8988T (cell line): ENCODE measurements around the gene RAI1.

Source experiments
- DNase-seq: peaks from one replicate; pipeline ENCODE4 v3.0.0; 2011

The RAI1 gene

DNA sequence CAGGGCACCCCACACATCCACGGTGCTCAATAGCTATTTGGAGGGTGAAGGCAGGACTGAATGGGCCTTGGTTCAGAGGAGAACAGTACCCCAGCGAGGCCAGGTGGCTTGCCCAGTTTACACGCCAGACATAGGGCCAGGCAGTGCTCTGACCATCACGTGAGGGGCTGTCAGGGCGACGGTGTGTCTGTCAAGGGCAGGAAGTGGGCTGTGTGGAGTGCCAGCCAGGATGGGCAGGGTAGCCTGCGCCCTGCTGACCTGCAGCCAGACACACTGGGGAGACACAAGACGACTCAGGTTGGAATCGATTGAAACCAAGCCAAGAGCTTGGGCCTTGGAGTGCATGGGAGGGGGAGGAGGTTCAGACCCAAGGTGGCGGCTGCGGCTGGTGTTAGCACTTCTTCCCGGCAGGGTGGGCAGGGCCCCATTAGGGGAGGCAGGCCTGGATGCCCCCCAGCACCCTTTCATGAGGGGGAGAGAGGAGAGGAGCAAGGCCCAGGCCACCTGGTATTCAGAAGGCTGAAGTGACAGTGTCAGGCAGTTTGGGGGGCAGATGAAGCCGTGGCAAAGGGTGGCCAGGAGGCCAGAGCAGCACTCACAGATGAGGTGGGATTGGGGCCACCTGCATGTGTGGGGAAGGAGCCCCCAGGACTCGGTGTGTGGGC is 87.3 kb downstream of the RAI1 start:
- DNase-seq = no peak

DNA sequence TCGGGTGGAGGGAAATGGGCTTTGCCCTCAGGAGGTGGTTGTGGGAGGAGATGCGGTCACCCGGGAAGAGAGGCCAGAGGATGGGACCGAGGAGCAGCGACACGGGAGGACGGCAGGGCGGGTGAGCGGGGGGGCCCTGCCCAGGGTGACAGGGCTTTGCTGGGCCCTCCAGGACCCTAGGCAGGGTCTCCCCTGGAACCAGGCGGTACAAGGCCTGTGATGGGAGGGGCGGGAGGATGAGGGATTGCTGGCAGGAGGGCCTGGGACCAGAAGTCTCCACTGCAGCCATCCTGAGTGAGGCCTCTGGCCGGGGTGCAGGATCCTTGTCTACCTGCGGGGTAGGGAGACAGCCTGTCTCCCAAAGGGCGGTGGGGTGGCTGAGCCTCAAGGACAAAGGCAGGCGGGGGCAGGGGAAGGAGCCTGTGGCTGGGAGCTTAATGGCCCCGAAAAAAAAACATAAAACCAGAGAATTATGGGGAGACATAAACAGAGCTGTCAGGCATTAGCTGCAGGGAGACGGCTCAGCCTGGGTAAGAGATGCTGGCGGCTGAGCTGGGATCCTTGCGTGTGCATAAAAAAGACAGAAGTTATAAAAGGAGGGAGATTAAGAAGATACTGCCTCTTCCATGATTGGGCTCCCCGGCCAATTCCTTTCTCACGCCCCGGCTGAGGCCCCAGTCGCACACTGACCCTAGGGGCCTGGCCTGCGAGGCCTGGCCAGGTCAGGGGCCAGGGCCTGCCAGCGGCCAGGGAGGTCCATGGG is 88.8 kb downstream of the RAI1 start:
- no peak for DNase-seq

GRCh38 chr17:17770632-17771044 is 89.4 kb downstream of the RAI1 start:
- no peak for DNase-seq

DNA sequence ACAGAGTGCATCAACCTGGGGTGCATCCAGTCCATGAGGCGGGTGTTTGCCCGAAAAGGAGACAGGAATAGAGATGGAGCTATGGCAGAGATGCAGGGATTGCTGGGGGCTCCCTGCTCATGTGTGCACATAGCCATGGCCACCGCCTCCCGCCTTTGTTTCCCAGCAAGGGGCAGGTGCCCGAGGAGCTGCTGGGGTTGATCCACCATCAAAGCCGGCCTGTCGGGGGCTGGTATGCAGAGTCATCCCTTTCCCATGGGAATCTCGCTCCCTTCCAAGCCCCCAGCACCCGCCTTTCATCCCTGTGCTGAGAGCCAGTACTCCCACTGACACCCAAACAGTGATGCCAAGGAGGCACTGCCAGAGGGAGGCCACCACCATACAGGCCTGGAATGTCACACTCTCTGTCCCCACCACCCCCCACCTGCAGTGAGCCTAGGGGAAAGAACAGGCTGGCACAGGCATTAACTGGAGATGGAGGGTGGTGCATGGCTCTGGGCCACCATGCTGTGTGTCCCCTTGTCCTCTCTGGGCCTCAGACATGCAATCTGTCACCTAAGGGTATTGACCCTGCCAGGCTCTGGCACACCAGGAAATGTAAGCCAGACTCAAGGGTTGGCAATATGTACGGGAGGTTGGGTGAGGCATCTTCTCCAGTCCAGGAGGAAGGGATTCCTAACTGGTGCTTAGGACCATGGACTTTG is 90.4 kb downstream of the RAI1 start:
- no peak for DNase-seq

- no peak for DNase-seq
These were observed 91.0 kb downstream of the RAI1 start for GRCh38 chr17:17772231-17772630.

DNA sequence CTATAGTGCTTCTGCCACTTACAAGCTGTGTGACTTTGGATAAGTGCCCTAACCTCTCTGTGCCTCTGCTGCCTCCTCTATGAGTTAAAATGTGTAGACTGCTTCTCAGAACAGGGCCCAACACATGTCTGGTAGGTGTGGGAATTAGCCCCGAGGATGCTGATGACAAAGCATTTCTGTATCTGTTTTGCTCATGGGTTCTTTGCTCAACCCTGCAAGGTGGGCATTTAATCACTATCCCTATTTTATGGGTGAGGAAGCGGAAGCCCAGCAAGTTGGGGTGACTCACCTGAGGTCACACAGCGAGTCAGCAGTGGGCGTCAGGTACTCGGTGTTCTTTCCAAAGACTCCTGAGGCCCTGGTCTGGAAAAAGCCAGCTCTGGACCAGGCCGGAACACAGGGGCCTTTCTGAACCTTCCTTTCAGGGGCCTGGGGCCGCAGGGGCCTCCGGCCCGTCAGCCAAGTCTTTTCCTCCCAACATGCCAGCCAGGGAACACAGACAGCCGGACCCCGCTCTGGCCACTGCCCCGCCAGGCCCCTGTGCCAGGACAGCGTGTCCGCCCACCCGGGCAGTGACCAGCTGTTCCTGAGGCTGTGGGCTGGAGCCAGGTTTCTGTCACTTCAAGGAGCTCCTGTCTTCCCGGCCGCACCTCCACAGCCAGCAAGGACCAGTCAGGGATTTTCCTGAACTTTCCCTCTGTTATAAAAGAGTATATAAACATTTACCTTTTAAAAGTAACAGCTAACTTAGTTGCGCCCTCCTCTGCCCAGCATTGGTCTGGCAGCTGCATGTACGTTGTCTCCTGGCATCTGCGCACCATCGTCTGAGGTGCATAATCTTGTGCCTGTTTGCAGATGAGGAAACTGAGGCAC is 93.0 kb downstream of the RAI1 start:
- no peak for DNase-seq

DNA sequence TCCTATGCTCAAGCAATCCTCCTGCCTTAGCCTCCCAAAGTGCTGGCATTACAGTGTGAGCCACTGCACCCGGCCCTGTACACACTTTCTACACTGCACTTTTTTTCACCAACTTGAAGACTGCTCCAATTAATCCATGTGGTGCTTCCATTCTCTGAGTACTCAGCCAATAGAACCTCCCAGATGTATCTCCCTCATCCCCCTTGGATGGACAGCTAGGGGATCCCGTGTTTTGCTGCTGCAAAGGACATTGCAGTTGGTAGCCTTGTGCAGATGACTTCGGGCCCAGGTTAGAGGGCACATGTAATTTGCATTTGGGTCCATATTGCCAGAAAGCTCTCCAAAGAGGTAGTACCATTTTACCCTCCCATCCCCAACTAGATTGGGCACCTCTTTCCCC is 95.6 kb downstream of the RAI1 start:
- no peak for DNase-seq

DNA sequence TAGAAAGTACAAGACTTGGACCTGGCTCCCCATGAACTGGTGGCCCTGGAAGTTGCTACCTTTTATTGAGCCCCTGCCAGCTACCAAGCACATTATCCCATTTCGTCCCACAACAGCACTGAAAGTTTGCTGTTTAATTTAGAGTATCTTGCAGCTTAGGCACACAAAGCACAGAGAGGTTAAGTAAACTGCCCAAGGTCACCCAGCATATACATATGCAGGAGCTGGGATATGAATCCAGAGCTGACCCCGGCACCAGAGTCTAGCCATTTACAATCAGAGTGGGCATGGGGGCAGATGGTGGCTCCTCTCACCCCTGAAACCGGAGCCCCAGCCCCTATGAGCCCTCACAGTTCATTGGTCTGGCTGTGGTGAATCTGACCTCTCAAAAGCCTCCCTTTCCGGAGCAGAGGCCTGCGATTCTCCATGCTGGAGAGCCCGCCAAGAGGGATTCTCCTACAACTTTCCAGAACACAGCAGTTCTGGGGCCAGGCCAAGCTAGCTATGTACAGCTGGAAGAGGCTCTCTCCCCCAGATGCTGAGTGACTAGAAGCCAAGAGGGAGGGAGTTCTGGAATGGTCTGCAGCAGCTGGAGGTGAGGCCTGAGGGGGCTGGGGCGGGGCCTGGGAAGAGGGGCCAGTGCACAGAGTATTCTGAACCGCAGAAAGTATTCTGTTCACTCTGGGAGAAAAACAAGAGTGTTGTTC is 97.2 kb downstream of the RAI1 start:
- DNase-seq = no peak

DNA sequence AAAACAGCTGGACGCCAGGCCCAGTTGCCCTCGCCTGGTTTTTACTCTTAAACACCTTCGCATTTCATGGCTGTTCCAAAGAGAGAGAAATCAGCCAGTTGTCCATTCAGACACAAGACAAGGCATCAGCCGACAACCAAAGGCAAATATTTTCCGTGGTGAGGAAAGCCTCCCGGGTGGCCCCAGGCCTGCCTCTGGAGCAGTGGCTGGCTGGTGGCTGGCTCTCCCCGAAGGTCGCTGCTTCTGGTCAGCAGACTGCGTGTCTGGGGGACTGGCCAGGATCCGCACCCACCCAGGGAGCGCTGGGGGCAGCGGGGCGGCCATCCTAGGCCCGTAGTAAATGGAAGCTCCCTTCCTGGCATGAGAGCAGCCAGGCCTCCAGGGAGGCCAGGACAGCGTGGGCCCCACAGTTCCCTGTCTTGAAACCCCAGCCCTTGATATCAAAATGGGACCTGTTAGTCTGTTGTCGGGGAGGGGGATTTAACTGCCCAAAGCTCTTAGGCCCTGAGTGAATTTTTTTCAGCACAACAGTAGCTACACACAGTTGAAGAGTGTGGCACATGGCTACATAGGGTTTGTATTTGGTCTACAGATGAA is 97.9 kb downstream of the RAI1 start:
- no peak for DNase-seq

- DNase-seq = no peak
These were observed 99.8 kb downstream of the RAI1 start for GRCh38 chr17:17780922-17781590.

DNA sequence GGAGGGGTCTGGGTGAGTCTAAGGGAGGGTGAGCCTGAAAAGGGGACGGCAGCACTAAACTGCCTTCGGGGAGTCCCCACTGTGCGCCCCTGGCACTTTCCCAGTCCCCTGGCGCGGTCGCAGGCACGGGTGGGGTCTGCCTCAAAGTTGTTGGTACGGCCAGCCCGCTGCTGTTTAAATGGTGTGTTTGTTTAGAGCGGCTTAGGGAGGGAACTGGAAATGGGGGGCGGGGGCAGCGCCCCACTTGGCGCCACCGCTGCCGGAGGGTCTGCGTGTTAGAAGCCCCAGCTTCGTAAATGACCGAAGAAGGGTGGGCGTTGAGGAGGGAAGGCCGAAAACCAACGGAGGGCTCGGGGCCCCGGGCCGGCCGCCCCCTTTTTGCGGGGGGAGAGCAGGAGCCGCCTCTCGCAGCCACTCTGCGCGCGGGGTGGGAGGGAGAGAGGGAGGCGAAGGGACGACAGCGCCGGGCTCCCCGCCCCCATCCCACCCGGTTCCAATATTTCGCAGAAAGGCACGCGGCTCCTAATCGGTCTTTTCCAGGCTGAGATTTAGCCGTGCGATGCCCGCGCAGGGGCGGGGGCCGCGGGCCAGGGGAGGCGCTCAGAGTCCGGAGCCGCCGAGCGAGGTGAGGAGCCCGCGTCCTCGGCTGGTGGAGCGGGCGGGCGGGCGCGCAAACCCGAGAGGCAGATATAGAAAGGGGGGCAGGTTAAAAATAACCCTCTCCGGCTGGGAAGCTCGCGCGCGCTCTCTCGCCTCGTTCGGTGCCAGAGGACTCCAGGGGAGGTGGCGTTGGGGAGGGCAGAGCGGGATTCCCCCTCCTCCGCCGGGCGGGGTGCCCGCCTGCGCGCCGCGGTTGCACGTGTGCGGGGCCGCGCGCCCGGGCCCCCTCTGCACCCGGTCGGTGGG is 100.6 kb downstream of the RAI1 start:
- DNase-seq = no peak

GRCh38 chr17:17782523-17783115 is 101.4 kb downstream of the RAI1 start:
- no peak for DNase-seq

GRCh38 chr17:17783116-17783824 is 102.0 kb downstream of the RAI1 start:
- no peak for DNase-seq

DNA sequence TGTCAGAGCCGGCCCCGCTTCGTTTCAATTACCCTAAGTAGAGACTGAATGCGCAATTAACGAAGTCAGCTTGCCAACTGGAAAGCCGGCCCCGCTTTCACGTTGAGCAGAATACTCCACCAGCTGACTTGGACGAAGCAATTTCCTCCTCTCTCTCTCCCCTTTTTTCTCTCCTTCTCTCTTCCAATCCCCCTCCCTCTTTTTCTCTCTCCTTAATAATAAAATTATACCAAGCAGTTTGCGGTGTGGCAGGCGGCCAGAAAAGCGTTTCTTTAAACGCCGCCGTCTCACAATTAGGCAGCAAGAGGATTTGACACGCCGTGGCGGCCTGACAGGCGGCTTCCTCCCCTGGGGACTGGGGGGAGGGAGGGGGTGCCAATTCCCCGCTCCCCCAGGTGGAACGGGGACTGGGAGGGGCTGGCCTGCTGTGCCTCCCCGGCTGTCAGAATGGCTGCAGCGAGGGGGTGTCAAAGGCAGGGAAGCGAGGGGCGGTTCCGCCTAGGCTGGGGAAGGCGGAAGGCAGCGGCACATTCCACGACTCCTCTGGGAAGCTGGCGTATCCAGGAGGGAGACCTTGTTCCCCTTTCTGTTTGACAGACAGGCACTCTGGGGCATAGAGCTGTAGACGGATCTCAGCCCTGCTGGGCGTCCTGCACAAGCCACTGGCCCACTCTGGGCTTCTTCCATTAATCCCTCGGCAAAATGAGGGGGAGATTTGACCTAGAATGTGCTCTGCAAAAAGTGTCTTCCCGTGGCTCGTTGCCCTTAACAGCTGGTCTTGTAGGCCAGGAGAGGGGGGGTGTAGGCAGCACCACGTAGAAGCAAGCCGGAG is 102.8 kb downstream of the RAI1 start:
- no peak for DNase-seq

DNA sequence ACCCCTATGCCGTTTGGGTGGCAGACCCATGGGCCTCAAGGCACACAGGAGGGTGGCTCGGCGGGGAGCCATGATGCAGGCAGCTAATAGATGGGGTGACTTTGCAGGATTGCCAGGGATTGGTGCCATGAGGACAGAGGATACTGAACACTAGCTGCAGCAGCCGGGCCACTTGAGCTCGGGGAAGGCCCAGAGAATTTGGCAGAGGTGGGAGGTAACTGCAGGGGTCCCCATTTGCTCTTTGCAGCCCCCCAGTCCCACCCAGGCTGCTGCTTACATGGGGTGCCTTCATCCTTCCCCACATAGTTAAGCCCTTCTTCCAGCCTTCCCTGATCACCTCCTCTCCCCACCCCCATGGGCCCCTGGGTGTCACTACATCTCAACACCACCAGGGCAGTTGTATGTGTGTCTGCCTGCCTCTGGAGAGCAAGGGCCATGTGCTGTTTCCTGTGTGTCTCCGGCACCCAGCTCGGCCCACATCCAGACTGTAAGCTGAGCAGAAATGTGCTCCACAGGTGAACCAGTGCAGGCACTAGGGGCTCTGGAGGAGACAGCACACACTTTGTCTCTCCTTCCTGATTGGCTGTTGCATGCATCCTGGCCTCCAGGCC is 103.5 kb downstream of the RAI1 start:
- DNase-seq = peak; percentile 79

- no peak for DNase-seq
These were observed 104.1 kb downstream of the RAI1 start for GRCh38 chr17:17785407-17785806.

- DNase-seq = no peak
These were observed 105.7 kb downstream of the RAI1 start for GRCh38 chr17:17786998-17787397.

GRCh38 chr17:17787568-17787967 is 106.3 kb downstream of the RAI1 start:
- DNase-seq = no peak
